ENCODE data around the gene CHRFAM7A.
"Not testable (repeated sequence)": the region's sequence is repeated elsewhere in the genome, so short reads cannot be mapped to it uniquely, and the experiment has no call there.

Gene CHRFAM7A

DNA sequence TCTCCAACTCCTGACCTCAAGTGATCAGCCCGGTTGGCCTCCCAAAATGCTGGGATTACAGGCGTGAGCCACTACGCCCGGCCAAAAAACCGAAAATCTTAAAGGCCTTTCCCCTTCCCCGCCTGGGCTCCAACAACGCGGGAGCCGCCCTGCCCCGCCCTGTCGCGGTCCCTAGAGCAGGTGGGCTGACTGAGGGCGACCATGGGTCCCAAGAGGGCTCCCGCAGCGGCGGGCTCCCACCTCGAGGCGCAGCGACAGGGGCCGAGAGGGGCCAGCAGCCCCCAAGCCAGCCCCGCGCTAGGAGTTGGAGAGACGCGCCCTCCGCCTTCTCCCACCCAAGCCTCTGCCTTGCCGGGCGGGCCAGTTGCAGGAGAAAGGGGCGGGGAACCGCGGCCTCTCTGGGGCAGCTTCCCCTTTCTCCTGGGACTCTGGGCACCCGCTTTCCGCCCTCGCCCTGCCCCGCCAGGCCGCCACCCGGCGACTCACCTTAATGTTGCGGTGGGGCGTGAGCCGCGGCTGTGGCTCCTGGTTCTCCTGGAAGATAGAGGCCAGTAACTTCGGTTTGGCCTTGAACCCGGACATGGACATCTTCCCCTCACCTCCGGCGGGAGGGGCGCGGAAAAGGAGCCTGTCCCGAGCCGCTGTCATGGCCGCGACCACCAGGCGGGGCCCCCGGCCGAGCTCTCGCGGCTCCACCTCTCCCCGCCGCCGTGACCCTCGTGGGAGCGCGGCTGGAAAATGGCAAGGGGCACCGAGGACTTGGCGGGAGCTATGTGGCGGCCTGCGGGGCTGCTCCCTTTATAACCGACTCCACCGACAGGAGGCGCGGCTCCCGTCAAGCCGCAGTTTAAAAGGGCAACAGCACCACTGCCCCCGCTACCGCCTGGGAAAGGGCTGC, at the start of gene CHRFAM7A:
TSS of gene CHRFAM7A (minus strand) at position 775 of the 898 bp plus-strand sequence. CDS start 10,189 bp downstream, outside the sequence.
- in situ Hi-C loops (cut with MboI; ENCODE audit: low sequenced_read_pairs) = not testable (repeated sequence)

- in situ Hi-C loops (cut with MboI; ENCODE audit: low sequenced_read_pairs) = not testable (repeated sequence)
Observed at GRCh38 chr15:30438348-30438747, 45.0 kb upstream of the CHRFAM7A start.

GRCh38 chr15:30435878-30436277, 42.5 kb upstream of the CHRFAM7A start:
- in situ Hi-C loops (cut with MboI; ENCODE audit: low sequenced_read_pairs) = not testable (repeated sequence)

GRCh38 chr15:30420723-30421122, 27.4 kb upstream of the CHRFAM7A start:
- in situ Hi-C loops (cut with MboI; ENCODE audit: low sequenced_read_pairs) = not testable (repeated sequence)

DNA sequence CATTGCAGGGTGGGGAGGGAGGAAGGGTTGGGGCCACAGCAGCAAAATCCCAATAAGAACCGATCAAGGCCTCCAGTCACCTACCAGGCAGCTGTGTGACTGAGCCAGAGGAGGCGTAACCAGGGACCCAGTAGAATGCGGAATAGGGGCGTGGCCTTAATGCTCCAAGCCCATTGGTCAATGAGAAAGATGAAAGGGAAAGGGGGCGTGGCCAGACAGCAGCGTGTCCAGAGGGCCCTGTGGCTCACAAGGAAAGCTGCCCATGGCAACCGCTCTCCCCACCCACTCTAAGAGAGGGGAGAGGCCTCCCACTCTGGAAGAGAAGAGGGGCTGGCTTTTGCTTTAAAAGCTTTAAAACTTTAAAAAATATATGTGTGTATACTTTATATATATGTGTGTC, 20.8 kb upstream of the CHRFAM7A start, which contains the start of gene GOLGA8R:
TSS of gene GOLGA8R (minus strand) at position 101 of the 400 bp plus-strand sequence. CDS start at position 3, 98 bp downstream.
- in situ Hi-C loops (cut with MboI; ENCODE audit: low sequenced_read_pairs) = not testable (repeated sequence)

GRCh38 chr15:30407636-30408035, 14.3 kb upstream of the CHRFAM7A start:
- in situ Hi-C loops (cut with MboI; ENCODE audit: low sequenced_read_pairs) = not testable (repeated sequence)

DNA sequence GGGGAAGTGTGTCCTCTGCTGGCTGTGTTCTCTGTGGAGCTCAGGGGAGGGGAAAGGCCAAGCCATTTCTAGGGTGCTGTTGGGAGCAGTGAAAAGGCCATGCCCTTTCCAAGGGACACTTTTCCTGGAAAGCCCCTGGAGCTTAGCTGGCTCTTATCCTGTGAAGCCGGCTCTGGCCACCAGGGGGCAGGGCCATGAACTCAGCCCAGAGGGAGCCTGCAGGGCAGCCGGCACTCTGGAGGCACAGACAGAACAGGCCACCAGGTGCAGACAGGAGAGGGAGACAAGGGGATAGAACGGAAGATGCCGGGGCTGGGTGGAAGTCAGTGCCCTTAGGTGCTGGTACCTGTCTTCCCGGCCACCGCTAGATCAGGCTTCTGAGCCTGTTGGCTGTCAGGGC, 5.6 kb upstream of the CHRFAM7A start:
- in situ Hi-C loops (cut with MboI; ENCODE audit: low sequenced_read_pairs) = not testable (repeated sequence)

- in situ Hi-C loops (cut with MboI; ENCODE audit: low sequenced_read_pairs) = not testable (repeated sequence)
Observed at GRCh38 chr15:30393664-30393991, 288 bp upstream of the CHRFAM7A start.

DNA sequence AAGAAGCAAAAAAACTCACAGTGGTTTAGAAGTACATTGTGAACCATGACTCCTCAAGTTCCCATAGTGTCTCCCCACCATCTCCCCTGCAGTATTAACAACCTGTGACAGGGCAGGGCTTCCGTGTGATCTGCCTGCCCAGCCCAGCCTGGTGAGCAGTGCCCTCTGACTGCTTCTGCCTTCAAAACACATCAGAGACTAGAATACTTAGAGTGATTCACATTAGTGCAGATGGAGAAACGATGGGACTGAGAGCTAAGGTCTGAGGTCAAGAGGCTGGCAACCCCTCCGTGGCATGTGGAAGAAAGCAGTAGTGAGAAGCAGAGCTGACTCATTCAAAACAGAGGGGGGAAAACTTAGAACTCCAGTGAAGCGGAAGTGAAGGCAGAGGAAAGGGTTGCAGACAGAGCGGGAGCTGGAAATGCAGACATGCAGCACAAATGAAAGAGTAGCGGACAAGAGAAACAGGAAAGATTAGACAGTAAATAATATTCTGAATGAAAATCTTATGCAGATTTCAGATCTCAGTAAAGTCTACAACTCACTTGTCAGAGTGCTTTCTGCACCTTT, 6.9 kb downstream of the CHRFAM7A start:
- in situ Hi-C loops (cut with MboI; ENCODE audit: low sequenced_read_pairs) = not testable (repeated sequence)

GRCh38 chr15:30377082-30377413, 16.3 kb downstream of the CHRFAM7A start:
- in situ Hi-C loops (cut with MboI; ENCODE audit: low sequenced_read_pairs) = not testable (repeated sequence)

- in situ Hi-C loops (cut with MboI; ENCODE audit: low sequenced_read_pairs) = not testable (repeated sequence)
Observed at GRCh38 chr15:30376375-30377081, 16.8 kb downstream of the CHRFAM7A start.

DNA sequence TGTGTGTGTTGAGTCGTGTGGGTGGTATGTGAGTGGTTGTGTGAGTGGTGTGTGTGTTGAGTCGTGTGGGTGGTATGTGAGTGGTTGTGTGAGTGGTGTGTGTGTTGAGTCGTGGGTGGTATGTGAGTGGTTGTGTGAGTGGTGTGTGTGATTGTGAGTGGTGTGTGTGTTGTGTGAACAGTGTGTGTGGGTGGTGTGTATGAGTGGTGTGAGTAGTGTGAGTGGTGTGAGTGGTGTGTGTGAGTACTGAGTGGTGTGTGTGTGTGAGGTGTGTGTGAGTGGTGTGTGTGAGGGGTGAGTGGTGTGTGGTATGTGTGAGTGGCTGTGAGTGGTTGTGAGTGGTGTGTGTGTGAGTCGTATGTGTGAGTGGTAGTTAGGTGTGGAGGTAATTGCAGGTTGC, 17.5 kb downstream of the CHRFAM7A start:
- in situ Hi-C loops (cut with MboI; ENCODE audit: low sequenced_read_pairs) = not testable (repeated sequence)

DNA sequence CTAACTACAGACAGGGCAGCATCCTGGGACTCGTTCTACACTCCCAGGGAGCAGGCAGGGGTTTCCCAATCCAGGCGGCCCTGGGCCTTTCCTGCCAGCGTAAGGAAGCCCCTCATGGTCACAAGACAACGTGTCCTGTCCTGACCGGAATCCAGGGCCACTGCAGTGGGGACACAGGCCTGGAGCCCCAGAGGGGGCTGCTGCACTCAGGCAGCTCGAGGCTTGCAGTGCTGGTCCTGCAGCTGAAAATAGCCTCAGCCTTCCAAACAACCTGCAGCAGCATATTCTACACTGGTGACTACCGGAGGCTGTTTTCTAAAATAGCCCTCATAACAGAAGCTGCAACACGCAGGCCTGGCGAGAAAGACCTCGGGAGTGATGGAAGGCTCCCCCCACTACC, 18.5 kb downstream of the CHRFAM7A start:
- in situ Hi-C loops (cut with MboI; ENCODE audit: low sequenced_read_pairs) = not testable (repeated sequence)

GRCh38 chr15:30368271-30368670, 25.1 kb downstream of the CHRFAM7A start:
- in situ Hi-C loops (cut with MboI; ENCODE audit: low sequenced_read_pairs) = not testable (repeated sequence)

- in situ Hi-C loops (cut with MboI; ENCODE audit: low sequenced_read_pairs) = not testable (repeated sequence)
Observed at GRCh38 chr15:30367246-30367645, 26.1 kb downstream of the CHRFAM7A start.

GRCh38 chr15:30361404-30361803, 31.9 kb downstream of the CHRFAM7A start:
- in situ Hi-C loops (cut with MboI; ENCODE audit: low sequenced_read_pairs) = not testable (repeated sequence)

- in situ Hi-C loops (cut with MboI; ENCODE audit: low sequenced_read_pairs) = not testable (repeated sequence)
Observed at GRCh38 chr15:30360990-30361389, 32.4 kb downstream of the CHRFAM7A start.

GRCh38 chr15:30355043-30355442, 38.3 kb downstream of the CHRFAM7A start:
- in situ Hi-C loops (cut with MboI; ENCODE audit: low sequenced_read_pairs) = not testable (repeated sequence)

GRCh38 chr15:30349803-30350202, 43.5 kb downstream of the CHRFAM7A start:
- in situ Hi-C loops (cut with MboI; ENCODE audit: low sequenced_read_pairs) = not testable (repeated sequence)

GRCh38 chr15:30336584-30336983, 56.8 kb downstream of the CHRFAM7A start:
- in situ Hi-C loops (cut with MboI; ENCODE audit: low sequenced_read_pairs) = not testable (repeated sequence)

- in situ Hi-C loops (cut with MboI; ENCODE audit: low sequenced_read_pairs) = not testable (repeated sequence)
Observed at GRCh38 chr15:30334152-30334551, 59.2 kb downstream of the CHRFAM7A start.

DNA sequence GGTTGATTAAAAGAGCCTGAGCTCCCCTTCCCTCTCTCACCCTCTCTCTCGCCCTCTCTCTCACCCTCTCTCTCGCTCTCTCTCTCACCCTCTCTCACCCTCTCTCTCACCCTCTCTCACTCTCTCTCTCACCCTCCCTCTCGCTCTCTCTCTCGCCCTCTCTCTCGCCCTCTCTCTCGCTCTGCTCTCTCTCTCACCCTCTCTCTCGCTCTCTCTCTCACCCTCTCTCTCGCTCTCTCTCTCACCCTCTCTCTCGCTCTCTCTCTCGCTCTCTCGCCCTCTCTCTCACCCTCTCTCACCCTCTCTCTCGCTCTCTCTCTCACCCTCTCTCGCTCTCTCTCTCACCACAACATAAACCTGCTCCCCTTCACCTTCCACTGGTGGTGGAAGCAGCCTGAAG, 67.2 kb downstream of the CHRFAM7A start:
- in situ Hi-C loops (cut with MboI; ENCODE audit: low sequenced_read_pairs) = not testable (repeated sequence)
